ENCODE data around the gene INF2.

INF2 gene

DNA sequence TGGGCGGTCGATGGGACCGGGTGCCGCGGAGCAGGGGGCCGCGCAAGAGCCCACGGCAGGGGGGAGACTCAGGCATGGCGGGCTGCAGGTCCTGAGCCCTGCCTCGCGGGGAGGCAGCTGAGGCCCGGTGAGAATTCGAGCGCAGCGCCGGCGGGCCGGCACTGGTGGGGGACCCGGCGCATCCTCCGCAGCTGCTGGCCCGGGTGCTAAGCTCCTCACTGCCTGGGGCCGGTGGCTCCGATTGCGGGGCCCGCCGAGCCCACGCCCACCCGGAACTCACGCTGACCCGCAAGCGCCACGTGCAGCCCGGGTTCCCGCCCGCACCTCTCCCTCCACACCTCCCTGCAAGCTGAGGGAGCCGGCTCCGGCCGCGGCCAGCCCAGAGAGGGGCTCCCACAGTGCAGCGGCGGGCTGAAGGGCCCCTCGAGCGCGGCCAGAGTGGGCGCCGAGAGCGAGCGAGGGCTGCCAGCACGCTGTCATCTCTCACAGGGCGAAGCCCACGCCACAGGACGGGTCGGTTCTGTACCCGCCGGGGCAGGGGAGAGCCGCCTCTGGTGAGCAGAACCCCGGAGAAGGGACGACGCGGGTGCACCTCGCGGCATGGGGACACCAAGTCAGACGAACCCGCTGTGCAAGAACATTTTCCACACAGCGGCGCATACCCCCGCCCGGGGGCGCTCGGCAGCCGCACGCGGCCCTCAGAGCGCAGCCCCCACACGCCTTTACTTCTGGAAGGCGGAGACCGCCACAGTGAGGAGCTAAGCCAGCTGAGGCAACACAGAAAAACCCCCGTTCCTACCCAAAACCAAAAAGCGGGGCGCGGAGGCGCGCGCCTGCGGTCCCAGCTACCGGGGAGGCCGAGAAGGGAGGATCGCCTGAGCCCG is 62.4 kb downstream of the INF2 start:
- no peak for DNase-seq (ENCODE audit: low read depth in 2 of 2)

DNA sequence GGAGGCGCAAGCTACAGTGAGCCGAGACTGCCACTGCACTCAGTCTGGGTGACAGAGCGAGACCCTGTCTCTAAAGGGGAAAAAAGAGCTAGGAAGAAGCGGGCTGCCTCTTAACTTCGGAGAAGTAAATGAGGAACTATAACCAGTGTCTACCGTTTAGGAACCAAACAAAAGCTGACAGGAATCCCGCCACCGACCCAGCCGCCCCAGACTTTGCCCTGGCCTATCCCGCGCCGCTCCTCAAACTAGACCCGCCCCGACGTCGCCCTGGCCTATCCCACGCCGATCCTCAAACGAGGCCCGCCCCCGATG is 63.0 kb downstream of the INF2 start:
- DNase-seq (ENCODE audit: low read depth in 2 of 2): no peak

DNA sequence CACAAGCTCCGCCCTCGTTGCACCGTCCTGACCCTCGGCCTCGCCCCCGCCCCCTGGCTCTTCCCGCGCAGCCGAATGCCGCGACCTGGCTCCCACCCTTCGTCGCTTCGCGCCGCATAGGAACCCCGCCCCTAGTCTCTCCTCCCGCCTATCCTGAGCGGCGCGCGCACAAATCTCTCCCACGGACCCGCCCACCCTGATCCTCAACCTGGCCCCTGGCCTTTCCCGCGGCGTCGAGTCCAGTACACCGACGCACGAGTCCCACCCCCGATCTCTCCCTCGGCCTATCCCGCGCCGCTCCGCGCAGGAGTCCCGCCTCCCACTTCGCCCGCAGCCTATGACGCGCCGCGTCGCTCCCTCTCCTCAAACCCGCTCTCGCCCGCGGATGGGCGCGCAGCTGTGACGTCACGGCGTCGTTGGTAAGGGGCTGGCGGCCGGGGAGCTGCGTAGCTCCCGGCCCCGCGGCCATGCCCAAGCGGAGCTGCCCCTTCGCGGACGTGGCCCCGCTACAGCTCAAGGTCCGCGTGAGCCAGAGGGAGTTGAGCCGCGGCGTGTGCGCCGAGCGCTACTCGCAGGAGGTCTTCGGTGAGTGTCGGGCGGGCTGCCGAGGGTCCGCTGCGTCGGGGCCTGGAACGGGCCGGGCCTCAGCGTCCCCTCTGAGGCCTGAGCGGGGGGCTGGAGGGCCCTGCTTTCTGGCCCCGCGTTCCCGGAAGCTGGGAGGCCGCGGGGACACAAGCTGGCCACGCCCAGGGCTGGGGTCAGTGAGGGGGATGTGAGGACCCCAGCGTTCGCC is 63.5 kb downstream of the INF2 start, which contains the start of gene SIVA1:
SIVA1 (plus strand) TSS at position 413 of the 793 bp plus-strand sequence; CDS start at position 468, 55 bp downstream.
- peak; percentile 99 for DNase-seq (ENCODE audit: low read depth in 2 of 2)

DNA sequence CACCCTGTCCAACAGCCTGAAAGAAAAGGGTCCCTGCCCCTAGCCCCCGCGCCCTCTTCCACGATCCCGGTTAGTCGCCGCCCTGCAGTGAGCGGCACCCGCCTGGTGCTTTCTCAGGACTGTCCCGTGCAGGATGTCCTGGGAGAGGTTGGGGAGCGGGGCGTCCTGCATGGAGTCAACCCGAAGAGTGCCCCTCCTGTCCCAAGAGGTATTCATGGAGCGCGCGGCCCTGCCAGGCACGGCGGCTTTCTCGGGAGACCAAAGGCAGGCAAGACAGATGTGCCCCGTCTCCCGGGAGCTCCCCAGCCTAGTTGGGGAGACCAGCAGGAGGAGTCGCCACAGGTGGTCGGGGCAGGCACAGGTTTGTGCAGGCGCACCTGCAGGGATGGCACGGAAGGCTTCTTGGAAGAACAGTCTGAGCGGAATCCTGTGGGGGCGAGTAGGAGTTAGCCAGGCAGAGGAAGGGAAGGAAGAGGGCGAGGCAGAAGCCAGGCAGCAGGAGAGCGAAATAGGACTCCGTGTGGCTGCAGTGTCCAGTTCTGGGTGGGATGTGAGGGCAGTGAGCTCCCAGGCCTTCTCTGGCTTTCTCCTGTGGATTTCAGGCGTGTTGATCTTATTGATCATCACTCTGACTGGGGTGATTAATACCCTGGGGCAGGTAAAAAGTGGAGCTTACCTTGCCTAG is 64.3 kb downstream of the INF2 start:
- no peak for DNase-seq (ENCODE audit: low read depth in 2 of 2)

DNA sequence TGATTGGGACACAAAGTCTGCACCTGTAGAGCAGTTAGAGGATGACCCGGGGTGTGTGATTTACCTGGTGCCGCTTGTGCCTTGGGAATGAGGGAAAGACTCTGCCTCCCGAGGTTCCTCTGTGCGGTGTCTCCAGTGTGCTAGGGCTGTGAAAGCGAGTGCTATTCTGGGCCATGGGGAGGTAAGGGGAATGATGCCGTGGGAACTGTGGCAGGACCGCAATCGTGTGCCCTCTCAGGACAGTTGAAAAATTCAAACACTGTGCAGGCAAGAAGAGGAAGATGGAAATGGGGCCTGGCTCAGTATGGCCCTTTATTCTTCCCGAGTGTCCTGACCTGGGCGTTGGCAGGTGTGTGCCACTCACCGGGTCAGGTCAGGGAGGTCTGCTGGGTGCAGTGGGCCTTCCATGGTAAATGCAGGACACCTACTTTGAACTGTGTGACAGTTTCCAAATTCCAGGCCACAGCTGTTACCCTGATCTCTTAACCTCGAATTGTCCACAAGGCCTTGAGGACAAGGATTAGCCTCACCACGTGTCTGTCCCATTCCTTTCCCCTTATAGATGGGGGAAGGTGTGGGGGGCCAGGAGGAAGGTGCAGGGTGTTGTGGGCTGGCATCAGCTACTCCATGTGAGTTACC is 64.9 kb downstream of the INF2 start:
- DNase-seq (ENCODE audit: low read depth in 2 of 2): no peak

DNA sequence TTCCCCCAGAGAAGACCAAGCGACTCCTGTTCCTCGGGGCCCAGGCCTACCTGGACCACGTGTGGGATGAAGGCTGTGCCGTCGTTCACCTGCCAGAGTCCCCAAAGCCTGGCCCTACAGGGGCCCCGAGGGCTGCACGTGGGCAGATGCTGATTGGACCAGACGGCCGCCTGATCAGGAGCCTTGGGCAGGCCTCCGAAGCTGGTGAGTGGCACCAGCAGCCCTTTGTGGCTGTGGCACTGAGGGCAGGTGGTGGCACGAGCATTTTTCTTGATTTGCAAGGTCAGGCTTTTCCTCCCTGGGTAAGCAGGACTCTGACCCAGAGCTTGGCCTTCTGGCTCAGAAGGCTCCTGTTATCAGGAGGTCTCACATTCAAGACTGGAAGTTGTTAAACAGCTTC is 66.2 kb downstream of the INF2 start:
- DNase-seq (ENCODE audit: low read depth in 2 of 2): no peak

DNA sequence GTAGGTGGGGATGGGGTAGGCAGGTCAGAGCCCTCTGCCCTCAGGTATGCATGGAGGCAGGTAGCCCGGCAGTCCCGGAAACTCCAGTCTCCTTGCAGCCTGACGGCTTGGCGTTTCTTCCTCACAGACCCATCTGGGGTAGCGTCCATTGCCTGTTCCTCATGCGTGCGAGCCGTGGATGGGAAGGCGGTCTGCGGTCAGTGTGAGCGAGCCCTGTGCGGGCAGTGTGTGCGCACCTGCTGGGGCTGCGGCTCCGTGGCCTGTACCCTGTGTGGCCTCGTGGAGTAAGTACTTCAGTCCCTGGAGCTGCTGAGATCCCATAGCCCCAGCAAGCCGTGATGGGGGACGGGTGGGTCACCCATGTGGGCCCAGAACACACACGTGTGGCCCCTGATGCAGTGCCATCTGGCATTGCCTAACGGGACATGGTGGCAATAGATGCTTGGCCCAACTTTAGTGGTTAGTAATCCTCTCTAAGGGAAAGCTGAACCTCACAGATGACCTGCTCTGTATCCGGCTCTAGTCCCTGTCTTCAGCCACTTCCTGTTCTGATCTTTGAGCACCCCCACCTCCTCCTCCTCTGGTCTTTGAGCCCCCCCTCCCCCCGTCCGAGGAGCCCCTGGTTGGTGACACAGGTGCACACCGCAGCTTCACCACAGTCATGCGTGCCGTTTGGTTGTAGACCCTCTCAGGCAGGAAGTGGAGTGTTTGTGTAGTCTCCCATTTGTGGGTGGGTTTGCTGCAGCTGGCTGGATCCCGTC is 67.2 kb downstream of the INF2 start:
- no peak for DNase-seq (ENCODE audit: low read depth in 2 of 2)

DNA sequence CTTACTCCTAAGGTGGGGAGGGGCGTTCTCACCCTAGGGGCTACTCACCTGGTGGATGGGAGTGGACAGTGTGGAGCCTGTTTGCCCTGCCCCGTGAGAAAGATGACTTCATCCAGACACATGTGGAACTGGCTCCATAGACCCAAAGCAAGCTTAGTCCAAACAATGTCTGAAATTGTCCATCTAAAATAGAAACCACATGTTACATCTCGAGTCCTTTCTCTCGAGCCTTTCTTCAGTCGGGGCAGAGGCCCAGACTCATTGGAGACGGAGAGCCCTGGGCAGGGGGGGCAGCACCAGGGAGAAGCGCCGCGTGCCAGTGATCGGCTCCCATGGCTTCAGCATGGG is 67.8 kb downstream of the INF2 start:
- no peak for DNase-seq (ENCODE audit: low read depth in 2 of 2)

DNA sequence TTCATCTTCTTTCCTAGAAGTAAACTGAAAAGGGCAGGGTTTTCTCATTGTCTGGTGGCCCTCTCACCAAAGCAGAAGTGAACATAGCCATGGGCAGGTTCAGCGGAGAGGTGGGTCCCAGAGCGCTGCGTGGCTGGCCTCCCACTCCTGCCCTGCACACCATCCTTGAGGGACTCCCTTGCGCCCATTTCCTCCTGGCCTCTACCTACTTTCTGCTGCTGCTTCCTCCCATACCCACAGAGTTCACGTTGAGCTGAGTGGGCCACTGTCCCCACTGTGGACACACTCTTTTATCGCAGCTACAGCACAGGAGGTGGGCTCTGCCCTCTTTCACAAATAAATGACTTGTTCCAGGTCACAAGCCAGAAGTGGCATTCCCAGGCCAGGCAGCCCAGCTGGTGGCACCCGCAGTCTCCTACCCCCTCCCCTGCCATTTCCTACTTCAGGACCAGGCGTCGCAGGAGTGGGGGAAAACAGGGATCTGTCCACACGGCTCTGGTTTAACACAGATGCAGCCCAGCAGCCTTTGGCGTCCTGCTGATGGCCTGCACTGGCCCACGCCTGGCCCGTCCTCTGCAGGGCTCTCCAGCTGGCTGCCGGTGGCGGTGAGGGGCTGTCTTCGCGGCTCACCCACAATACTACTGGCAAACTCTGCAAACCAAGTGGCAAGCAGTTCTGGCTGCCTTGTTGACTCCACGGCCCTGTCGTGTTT is 68.4 kb downstream of the INF2 start:
- DNase-seq (ENCODE audit: low read depth in 2 of 2): no peak

DNA sequence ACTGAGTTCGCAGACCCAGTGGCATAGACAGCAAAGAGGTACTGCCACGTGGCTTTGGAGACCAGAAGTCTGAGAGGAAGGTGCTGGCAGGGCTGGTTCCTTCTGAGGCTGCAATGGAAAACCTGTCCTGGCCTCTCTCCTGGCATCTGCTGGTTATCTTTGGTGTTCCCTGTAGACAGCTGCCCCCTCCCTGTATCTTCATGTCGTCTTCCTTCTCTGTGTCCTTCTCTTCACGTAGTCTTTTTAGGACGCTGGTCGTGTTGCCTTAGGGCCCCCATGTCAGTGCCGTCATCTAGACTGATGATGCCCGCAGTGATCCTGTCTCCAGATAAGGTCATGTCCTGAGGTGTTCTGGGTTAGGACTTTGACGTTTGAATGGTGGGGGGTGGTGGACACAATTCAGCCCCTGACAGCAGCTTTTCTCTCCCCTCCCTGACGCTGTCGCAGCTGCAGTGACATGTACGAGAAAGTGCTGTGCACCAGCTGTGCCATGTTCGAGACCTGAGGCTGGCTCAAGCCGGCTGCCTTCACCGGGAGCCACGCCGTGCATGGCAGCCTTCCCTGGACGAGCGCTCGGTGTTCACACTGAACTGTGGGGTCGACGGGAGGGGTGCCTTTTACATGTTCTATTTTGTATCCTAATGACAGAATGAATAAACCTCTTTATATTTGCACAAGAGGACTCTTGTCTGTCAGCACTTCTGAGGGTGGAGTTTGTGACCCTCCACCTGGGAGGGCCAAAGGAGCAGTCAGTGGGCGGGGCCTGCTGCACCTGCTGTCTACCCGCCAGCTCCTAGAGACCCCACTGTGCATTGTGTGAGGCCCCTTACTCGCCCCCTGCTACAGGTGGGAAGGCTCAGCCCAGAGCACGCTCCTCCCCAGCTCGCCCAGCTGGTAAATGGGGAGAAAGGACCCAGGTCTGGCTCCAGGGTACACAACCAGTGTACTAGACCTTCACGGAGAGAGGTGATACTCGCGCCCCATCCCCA is 69.9 kb downstream of the INF2 start:
- no peak for DNase-seq (ENCODE audit: low read depth in 2 of 2)

DNA sequence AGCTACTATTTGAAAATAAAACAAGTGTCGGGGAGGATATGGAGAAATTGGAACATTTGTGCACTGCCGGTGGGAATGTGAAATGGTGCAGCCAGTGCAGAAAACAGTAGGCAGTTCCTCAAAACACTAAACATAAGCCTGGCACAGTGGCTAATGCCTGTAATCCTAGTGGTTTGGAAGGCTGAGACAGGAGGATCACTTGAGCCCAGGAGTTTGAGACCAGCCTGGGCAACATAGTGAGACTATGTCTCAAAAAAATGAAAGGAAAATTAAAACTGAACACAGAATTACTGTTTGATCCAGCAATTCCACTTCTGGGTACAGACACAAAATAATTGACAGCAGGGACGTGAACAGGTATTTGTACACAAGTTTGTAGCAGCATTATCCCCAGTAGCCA is 76.1 kb downstream of the INF2 start:
- DNase-seq (ENCODE audit: low read depth in 2 of 2): no peak

DNA sequence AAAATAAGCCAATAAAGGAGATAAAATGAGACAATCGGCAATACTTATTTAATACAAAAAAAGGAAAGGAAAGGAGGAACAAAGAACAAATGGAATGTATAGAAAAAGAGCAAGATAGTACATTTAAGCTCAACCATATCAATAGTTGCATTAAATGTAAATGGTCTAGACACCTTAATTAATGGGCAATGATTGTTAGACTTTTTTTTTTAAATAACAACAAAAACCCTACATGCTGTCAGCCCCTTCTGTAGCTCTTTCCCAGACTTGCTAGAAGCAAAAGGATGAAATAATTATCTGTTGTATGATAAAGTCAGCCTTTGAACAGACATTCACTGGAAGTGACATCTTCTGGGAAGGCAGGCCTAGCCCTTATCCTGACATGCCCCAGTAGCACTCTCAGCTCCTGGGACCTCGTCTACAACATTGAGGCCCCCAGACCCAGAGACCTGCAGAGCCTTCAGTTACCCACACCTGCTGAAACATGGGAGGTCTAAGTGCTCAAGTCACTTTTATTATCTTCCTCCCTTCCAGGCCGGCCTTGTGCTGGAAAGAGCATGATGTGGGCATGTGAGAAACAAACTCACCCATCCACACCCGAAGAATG is 76.9 kb downstream of the INF2 start:
- no peak for DNase-seq (ENCODE audit: low read depth in 2 of 2)

DNA sequence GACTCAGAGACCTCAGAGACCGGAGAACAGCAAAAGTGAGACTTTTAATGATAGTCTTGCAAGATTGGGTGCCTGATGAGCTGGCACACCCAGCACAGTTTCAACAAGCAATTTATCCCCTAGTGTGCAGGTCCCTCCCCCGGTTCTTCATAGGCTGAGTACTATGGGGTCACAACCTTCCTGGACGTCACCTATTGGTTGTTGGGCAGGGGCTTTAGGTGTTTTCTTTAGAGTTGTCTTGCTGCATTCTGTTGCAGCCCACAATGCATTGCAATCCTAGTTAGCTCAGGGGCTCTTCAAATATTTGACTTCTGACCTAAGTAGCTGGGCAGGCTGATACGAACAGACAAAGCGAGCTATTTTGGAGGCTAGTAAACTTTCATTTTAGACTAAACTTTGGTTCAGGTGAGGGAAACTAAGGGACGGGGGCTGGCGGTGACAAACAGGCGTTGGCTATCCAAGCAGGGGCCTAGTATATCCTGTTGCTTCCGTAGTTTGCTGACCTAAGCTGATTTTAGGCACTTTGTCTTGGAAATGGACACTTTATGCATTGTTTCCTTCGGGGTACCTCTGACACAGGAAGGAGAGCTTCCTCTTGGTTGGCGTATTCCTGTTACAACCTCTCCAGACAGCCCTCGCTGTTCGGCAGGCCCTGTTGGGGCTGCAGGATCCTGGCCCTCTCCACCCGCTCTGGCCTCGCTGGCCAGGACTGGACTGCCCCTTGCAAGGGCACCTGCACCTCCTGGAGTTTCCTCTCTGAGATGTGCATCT is 77.6 kb downstream of the INF2 start:
- DNase-seq (ENCODE audit: low read depth in 2 of 2): no peak

DNA sequence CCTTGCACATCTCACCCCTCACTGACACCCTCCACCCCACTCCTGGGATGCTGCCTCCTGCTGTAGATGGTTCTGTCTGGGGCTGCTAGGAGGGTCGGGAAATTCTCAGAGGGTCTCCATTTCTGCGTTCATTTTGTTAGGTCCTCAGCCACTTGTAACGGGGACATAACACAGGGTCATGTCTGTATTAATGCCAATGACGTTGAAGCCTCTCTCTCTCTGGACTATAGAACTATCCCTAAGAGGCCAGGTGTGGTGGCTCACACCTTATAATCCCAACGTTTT is 78.2 kb downstream of the INF2 start:
- no peak for DNase-seq (ENCODE audit: low read depth in 2 of 2)

DNA sequence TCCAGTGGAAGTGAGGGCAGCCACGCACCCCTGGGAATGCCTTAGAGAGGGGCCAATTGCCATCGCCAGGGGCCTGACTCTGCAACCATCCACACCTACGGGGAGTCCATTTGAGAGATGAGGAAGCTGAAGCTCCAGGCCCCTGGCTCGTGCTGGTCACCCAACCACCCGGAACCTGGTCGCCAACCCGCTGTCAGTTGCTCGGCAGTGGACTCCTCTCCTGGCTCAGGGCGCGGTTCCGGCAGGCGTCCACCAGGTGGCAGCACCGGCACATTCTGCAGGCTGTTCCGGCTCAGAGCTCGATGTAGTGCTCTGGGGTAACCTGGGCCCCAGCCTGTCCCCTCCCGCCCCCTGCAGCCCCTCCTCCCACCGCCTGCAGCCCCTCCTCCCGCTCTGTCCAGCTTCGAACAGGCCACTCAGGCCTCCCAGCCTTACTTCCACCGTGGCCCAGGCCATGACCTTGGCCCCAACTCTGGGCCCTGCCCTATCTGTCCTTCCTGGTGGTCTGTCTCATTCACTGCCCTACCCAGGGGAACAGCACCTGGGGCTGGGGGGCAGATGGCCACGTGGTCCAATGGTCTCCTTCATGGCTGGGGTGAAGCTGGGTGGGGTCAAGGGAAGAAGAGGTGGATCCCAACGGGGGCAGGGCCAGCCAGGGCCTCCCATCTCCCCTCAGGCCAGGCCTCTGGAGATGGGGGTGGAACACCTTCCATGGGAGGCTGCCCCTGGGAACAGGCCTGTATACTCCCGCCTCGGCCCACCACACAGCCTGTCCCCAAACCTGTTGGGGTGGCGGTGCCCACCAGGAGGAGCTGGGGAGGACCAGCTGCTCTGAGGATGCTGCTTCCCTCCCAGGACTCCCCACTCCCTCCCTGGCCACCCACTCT is 79.3 kb downstream of the INF2 start:
- peak; percentile 93 to 95 for DNase-seq (ENCODE audit: low read depth in 2 of 2)

DNA sequence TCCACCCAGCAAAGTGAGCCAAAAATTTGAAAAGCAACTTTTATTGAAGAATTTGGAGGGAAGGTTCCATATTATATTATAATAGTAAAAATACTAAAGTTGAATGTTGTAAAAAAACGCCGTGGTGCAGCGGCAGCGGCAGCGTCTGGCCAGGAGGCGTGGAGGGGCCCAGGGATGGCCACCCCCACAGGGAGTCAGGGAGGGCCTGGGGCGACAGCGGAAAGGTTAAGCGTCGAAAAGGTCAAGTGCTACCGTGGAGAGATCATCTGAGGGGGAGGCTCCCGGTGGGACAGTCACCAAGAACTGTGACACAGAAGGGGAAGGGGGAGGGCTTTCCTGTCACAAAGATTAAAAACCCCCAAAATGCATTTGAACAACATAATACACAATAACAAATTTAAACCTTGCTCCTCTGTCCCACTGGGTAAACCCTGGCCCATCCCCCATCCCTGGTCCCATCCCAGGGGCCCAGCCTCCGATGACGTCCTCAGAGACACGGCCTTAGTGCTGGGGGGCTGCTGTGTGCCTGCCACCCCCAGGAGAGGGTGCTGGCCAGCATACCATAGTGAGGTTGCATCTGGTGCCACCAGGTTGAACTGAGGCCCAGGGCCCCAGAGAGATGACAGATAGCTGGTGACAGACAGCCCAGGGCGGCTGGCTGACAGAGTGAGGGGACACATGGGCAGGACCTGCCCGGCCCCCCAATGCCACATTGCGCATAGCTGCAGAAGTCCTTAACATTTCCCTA is 80.1 kb downstream of the INF2 start:
- DNase-seq (ENCODE audit: low read depth in 2 of 2): no peak

DNA sequence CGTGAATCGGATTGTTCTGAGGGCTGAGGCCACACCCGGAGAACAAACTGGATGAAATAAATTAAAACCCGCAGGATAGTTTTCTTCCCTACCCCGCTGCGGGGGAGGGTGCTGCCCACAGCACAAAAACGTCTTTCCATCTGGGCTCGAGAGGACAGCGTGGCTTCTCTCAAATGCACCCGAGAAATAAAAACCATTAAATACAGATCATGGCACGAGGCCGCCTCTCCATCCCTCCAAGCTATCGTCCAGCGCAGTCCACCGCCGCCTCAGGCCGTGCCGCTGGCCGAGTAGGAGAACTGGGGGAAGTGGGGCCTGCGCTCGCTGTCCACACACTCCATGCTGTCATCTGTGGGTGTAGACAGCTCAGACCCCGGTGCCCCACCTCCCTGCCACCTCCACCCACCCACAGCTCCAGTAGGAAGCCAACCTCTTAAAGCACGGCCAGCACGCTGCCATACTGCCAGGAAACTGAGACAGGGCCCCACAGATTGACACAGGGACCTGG is 80.7 kb downstream of the INF2 start:
- DNase-seq (ENCODE audit: low read depth in 2 of 2): no peak

Data from stimulated activated CD4-positive, alpha-beta T cell treated with anti-CD3 and anti-CD28 coated beads, Interleukin-1b, Interleukin-23, amount 100 ng/mL, for 4 hours (primary cell).